ENCODE results near the gene CATSPER1.

CATSPER1 gene

DNA sequence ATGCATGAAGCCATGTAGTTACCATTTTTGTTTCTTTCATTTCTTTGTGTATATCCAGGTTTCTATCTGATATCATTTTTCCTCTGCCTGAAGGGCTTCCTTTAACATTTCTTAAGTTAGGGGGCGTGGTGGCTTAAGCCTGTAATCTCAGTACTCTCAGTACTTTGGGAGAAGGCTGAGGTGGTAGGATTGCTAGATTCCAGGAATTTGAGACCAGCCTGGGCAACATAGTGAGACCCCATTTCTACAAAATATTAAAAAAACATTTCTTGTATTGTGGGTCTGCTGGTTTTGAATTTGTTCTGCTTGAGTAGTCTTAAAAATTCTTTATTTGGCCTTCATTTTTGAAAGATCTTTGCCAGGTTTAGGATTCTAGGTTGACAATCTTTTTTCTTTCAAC is 38.3 kb upstream of the CATSPER1 start:
- Histone ChIP-seq H3K27me3 (ENCODE audit: insufficient read depth, low read length, poor library complexity) (no peaks in the 10 kb centered on the region), H3K36me3 (ENCODE audit: insufficient read depth, low read length) (peaks cover 99% of the 10 kb centered on the region), H3K79me2 (ENCODE audit: insufficient read depth, low read length) (peaks cover 33% of the 10 kb centered on the region; the same call in 1 of the 2 replicates), H3K4me2 (ENCODE audit: insufficient read depth, low read length) (no peak overlapping the region), H3K4me1 (ENCODE audit: insufficient read depth, low read length) (peaks cover 3% of the 10 kb centered on the region), H3K9me3 (ENCODE audit: insufficient read depth, low read length, severe bottlenecking) (no peaks in the 10 kb centered on the region), H4K20me1 (ENCODE audit: insufficient read depth, low read length) (peaks cover 27% of the 10 kb centered on the region; the same call in 1 of the 2 replicates), H3K9ac (ENCODE audit: low read depth, low read length) (no peak overlapping the region), H3K27ac (ENCODE audit: low read length) (no peak overlapping the region), H3K4me3 (ENCODE audit: low read depth in 1 of 2, low read length in 2 of 2) (no peak overlapping the region), H2AFZ (ENCODE audit: low read depth, low read length) (no peak overlapping the region)
- ATAC-seq (ENCODE audit: insufficient read depth, low read depth) (no peak), DNase-seq (no peak)
- TF ChIP-seq, protein P1, sequence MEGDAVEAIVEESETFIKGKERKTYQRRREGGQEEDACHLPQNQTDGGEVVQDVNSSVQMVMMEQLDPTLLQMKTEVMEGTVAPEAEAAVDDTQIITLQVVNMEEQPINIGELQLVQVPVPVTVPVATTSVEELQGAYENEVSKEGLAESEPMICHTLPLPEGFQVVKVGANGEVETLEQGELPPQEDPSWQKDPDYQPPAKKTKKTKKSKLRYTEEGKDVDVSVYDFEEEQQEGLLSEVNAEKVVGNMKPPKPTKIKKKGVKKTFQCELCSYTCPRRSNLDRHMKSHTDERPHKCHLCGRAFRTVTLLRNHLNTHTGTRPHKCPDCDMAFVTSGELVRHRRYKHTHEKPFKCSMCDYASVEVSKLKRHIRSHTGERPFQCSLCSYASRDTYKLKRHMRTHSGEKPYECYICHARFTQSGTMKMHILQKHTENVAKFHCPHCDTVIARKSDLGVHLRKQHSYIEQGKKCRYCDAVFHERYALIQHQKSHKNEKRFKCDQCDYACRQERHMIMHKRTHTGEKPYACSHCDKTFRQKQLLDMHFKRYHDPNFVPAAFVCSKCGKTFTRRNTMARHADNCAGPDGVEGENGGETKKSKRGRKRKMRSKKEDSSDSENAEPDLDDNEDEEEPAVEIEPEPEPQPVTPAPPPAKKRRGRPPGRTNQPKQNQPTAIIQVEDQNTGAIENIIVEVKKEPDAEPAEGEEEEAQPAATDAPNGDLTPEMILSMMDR (IDR thresholded peaks at IDR 0.05; ENCODE audit: borderline replicate concordance, extremely low read depth, low read length, poor library complexity, severe bottlenecking) = no peak
- no peak for TF ChIP-seq EZH2 (IDR thresholded peaks at IDR 0.05; ENCODE audit: borderline replicate concordance, low read depth, low read length, severe bottlenecking)

GRCh38 chr11:66063900-66064299 is 37.6 kb upstream of the CATSPER1 start:
- Histone ChIP-seq H4K20me1 (ENCODE audit: insufficient read depth, low read length) (peaks cover 29% of the 10 kb centered on the region; the same call in 1 of the 2 replicates), H3K9ac (ENCODE audit: low read depth, low read length) (no peak overlapping the region), H3K79me2 (ENCODE audit: insufficient read depth, low read length) (peaks cover 33% of the 10 kb centered on the region; the same call in 1 of the 2 replicates), H3K4me1 (ENCODE audit: insufficient read depth, low read length) (no peaks in the 10 kb centered on the region), H3K36me3 (ENCODE audit: insufficient read depth, low read length) (peaks cover 99% of the 10 kb centered on the region), H3K27ac (ENCODE audit: low read length) (no peak overlapping the region), H3K4me3 (ENCODE audit: low read depth in 1 of 2, low read length in 2 of 2) (no peak overlapping the region), H3K27me3 (ENCODE audit: insufficient read depth, low read length, poor library complexity) (no peaks in the 10 kb centered on the region), H3K9me3 (ENCODE audit: insufficient read depth, low read length, severe bottlenecking) (no peaks in the 10 kb centered on the region), H3K4me2 (ENCODE audit: insufficient read depth, low read length) (no peak overlapping the region), H2AFZ (ENCODE audit: low read depth, low read length) (no peak overlapping the region)
- no peak for DNase-seq
- TF ChIP-seq, protein P1 (IDR thresholded peaks at IDR 0.05; ENCODE audit: borderline replicate concordance, extremely low read depth, low read length, poor library complexity, severe bottlenecking) = no peak
- TF ChIP-seq EZH2 (IDR thresholded peaks at IDR 0.05; ENCODE audit: borderline replicate concordance, low read depth, low read length, severe bottlenecking) = no peak
- no peak for ATAC-seq (ENCODE audit: insufficient read depth, low read depth)

GRCh38 chr11:66062408-66062807 is 36.1 kb upstream of the CATSPER1 start:
- DNase-seq = no peak
- Histone ChIP-seq H3K27ac (ENCODE audit: low read length) (no peak overlapping the region), H3K9me3 (ENCODE audit: insufficient read depth, low read length, severe bottlenecking) (no peaks in the 10 kb centered on the region), H3K36me3 (ENCODE audit: insufficient read depth, low read length) (peaks cover 97% of the 10 kb centered on the region), H3K9ac (ENCODE audit: low read depth, low read length) (no peak overlapping the region), H3K79me2 (ENCODE audit: insufficient read depth, low read length) (peaks cover 37% of the 10 kb centered on the region), H3K4me3 (ENCODE audit: low read depth in 1 of 2, low read length in 2 of 2) (no peak overlapping the region), H3K27me3 (ENCODE audit: insufficient read depth, low read length, poor library complexity) (no peaks in the 10 kb centered on the region), H2AFZ (ENCODE audit: low read depth, low read length) (no peak overlapping the region), H3K4me2 (ENCODE audit: insufficient read depth, low read length) (no peak overlapping the region), H4K20me1 (ENCODE audit: insufficient read depth, low read length) (peaks cover 22% of the 10 kb centered on the region; the same call in 1 of the 2 replicates), H3K4me1 (ENCODE audit: insufficient read depth, low read length) (no peaks in the 10 kb centered on the region)
- ATAC-seq (ENCODE audit: insufficient read depth, low read depth) = no peak
- TF ChIP-seq, protein P1 (IDR thresholded peaks at IDR 0.05; ENCODE audit: borderline replicate concordance, extremely low read depth, low read length, poor library complexity, severe bottlenecking) = no peak
- no peak for TF ChIP-seq EZH2 (IDR thresholded peaks at IDR 0.05; ENCODE audit: borderline replicate concordance, low read depth, low read length, severe bottlenecking)

DNA sequence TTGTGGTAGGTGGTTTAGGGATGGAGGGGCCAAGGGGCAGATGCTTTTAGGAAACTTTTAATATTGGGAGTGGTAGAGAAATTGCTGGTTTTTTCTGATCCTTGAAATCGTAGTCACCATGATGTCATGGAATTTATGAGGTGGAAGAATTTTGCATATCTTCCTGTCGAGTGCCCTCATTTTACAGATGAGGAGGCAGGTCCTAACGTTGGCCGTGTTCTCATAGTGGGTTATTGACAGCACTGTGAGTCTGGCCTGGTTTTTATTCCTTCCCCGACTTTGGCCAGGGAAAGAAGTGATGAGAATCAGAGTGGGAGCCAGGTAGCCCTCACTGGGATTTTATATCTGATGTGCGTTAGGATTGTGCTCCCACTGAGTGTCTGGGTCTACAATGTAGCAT is 35.0 kb upstream of the CATSPER1 start:
- TF ChIP-seq, protein P1 (IDR thresholded peaks at IDR 0.05; ENCODE audit: borderline replicate concordance, extremely low read depth, low read length, poor library complexity, severe bottlenecking) = no peak
- TF ChIP-seq EZH2 (IDR thresholded peaks at IDR 0.05; ENCODE audit: borderline replicate concordance, low read depth, low read length, severe bottlenecking) = no peak
- no peak for DNase-seq
- Histone ChIP-seq H3K36me3 (ENCODE audit: insufficient read depth, low read length) (peaks cover 97% of the 10 kb centered on the region), H3K9ac (ENCODE audit: low read depth, low read length) (no peak overlapping the region), H3K4me1 (ENCODE audit: insufficient read depth, low read length) (no peaks in the 10 kb centered on the region), H3K27me3 (ENCODE audit: insufficient read depth, low read length, poor library complexity) (no peaks in the 10 kb centered on the region), H3K4me2 (ENCODE audit: insufficient read depth, low read length) (no peak overlapping the region), H3K27ac (ENCODE audit: low read length) (no peak overlapping the region), H3K9me3 (ENCODE audit: insufficient read depth, low read length, severe bottlenecking) (no peaks in the 10 kb centered on the region), H4K20me1 (ENCODE audit: insufficient read depth, low read length) (peaks cover 16% of the 10 kb centered on the region; the same call in 1 of the 2 replicates), H3K79me2 (ENCODE audit: insufficient read depth, low read length) (peaks cover 40% of the 10 kb centered on the region), H3K4me3 (ENCODE audit: low read depth in 1 of 2, low read length in 2 of 2) (no peak overlapping the region), H2AFZ (ENCODE audit: low read depth, low read length) (no peak overlapping the region)
- no peak for ATAC-seq (ENCODE audit: insufficient read depth, low read depth)

All from DND-41 (cell line).